Measurements from ENCODE around the gene TMEM26. TPM values are rescaled to one million over a fixed set of nuclear protein-coding genes. Genes with fewer than 3 reads are reported as not detected.

TMEM26 gene
- total and polyA plus RNA-seq, 2 of the 13 experiments (the other 11 are each of a cell fraction or from before 2014, with no cell fraction given) = not detected

DNA sequence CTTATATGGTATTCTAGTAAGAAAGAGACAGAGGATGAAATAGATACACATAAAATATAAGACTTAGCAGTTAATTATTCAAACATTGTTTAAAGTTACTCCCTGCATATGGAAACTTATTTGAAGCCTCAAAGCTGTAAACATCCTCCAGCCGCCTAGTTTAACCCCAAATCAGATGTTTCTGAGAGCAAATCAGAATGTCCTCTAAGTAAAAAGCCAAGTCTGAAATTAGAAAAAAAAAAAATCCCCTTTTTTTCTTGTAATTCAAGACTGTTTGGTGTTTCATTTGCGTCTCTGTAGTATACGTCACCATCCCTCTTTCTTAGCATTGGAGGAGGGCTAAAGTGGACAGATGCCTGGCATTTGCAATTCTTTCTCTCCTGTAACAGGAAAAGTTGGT, 46.4 kb downstream of the TMEM26 start:
- no peaks in the 10 kb centered on the region for H3K36me3 ChIP-seq (replicated peaks in 1 of 2; ENCODE audit: control insufficient read depth in 1 of 2, insufficient read depth in 2 of 2, low read length in 2 of 2)
- FAIRE-seq (no peak), DNase-seq (ENCODE audit: low spot score) (no peak), ATAC-seq (no peak)
- ChIA-PET POLR2A (no interaction called here), CTCF (ENCODE audit: low intra/inter-chr PET ratio, low total read pairs) (no interaction called here)
- no peaks in the 10 kb centered on the region for H3K27me3 ChIP-seq (ENCODE audit: control insufficient read depth in 1 of 2, insufficient read depth in 2 of 2, low read length in 2 of 2)
- no peak overlapping the region for H3K27ac ChIP-seq (ENCODE audit: extremely low read length, insufficient read depth, low read length)
- no peaks in the 10 kb centered on the region for H3K9me3 ChIP-seq (ENCODE audit: low read length)
- no peaks in the 10 kb centered on the region for H3K4me1 ChIP-seq (ENCODE audit: insufficient read depth, low read length)
- BruUV-seq (replicated peaks) = no TSS peak
- H4K20me1 ChIP-seq (ENCODE audit: insufficient read depth, low read length) = no peaks in the 10 kb centered on the region
- in situ Hi-C loops (cut with HindIII; ENCODE audit: extremely low pct_ligation_motif_present, low pct_unique_long_range_greater_than_20kb) (no loop called here), intact Hi-C loops (cut with micrococcal nuclease; ENCODE audit: unreplicated experiment) (no loop called here)
- H3K4me3 ChIP-seq (replicated peaks in 1 of 3; ENCODE audit: insufficient read depth in 1 of 3, low read depth in 2 of 3, low read length in 3 of 3) = no peak overlapping the region
- WGBS (ENCODE audit: low lambda C conversion rate) = 59% methylated on average over 3 of the region's 3 CpGs
- no peak overlapping the region for H2AFZ ChIP-seq (ENCODE audit: low read length)
- no peak overlapping the region for H3K9ac ChIP-seq (ENCODE audit: insufficient read depth, low read depth, low read length)
- no peak for TF ChIP-seq MXI1 (IDR thresholded peaks at IDR 0.05; ENCODE audit: borderline replicate concordance, low read depth, low read length)
- no peak for TF ChIP-seq ZNF296 (CRISPR knock-in tag; conservative IDR thresholded peaks at IDR 0.05)
- no peak for TF ChIP-seq ZNF597 (CRISPR knock-in tag; IDR thresholded peaks at IDR 0.05)
- no peak for TF ChIP-seq SSRP1 (CRISPR knock-in tag; IDR thresholded peaks at IDR 0.05)
- TF ChIP-seq SIN3B (IDR thresholded peaks at IDR 0.05; ENCODE audit: low read length) = no peak
- no peak for TF ChIP-seq GTF2F1 (IDR thresholded peaks at IDR 0.05; ENCODE audit: low read length)
- no peak for TF ChIP-seq ZNF253 (CRISPR knock-in tag; IDR thresholded peaks at IDR 0.05; ENCODE audit: borderline replicate concordance)
- no peak for TF ChIP-seq THAP11 (CRISPR knock-in tag; IDR thresholded peaks at IDR 0.05)
- no peak for TF ChIP-seq HOXA7 (CRISPR knock-in tag; IDR thresholded peaks at IDR 0.05)
- no peak for TF ChIP-seq SMARCE1 (IDR thresholded peaks at IDR 0.05; ENCODE audit: borderline replicate concordance)
- no peak for TF ChIP-seq XRCC5 (optimal IDR thresholded peaks at IDR 0.05; ENCODE audit: low read length)
- no peak for TF ChIP-seq NFKBIZ (CRISPR knock-in tag; IDR thresholded peaks at IDR 0.05)
- TF ChIP-seq ZMYM3 (CRISPR knock-in tag; IDR thresholded peaks at IDR 0.05) = no peak
- TF ChIP-seq, protein P1, sequence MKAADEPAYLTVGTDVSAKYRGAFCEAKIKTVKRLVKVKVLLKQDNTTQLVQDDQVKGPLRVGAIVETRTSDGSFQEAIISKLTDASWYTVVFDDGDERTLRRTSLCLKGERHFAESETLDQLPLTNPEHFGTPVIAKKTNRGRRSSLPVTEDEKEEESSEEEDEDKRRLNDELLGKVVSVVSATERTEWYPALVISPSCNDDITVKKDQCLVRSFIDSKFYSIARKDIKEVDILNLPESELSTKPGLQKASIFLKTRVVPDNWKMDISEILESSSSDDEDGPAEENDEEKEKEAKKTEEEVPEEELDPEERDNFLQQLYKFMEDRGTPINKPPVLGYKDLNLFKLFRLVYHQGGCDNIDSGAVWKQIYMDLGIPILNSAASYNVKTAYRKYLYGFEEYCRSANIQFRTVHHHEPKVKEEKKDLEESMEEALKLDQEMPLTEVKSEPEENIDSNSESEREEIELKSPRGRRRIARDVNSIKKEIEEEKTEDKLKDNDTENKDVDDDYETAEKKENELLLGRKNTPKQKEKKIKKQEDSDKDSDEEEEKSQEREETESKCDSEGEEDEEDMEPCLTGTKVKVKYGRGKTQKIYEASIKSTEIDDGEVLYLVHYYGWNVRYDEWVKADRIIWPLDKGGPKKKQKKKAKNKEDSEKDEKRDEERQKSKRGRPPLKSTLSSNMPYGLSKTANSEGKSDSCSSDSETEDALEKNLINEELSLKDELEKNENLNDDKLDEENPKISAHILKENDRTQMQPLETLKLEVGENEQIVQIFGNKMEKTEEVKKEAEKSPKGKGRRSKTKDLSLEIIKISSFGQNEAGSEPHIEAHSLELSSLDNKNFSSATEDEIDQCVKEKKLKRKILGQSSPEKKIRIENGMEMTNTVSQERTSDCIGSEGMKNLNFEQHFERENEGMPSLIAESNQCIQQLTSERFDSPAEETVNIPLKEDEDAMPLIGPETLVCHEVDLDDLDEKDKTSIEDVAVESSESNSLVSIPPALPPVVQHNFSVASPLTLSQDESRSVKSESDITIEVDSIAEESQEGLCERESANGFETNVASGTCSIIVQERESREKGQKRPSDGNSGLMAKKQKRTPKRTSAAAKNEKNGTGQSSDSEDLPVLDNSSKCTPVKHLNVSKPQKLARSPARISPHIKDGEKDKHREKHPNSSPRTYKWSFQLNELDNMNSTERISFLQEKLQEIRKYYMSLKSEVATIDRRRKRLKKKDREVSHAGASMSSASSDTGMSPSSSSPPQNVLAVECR (CRISPR knock-in tag; IDR thresholded peaks at IDR 0.05; ENCODE audit: borderline replicate concordance) = no peak
- no peak for TF ChIP-seq ZFX (CRISPR knock-in tag; IDR thresholded peaks at IDR 0.05; ENCODE audit: low read depth)
- TF ChIP-seq NFYC (CRISPR knock-in tag; IDR thresholded peaks at IDR 0.05) = no peak
- TF ChIP-seq, protein P2, sequence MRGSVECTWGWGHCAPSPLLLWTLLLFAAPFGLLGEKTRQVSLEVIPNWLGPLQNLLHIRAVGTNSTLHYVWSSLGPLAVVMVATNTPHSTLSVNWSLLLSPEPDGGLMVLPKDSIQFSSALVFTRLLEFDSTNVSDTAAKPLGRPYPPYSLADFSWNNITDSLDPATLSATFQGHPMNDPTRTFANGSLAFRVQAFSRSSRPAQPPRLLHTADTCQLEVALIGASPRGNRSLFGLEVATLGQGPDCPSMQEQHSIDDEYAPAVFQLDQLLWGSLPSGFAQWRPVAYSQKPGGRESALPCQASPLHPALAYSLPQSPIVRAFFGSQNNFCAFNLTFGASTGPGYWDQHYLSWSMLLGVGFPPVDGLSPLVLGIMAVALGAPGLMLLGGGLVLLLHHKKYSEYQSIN (CRISPR knock-in tag; IDR thresholded peaks at IDR 0.05; ENCODE audit: borderline replicate concordance) = no peak
- TF ChIP-seq TBL1XR1 (IDR thresholded peaks at IDR 0.05; ENCODE audit: borderline replicate concordance, low read length, partially characterized antibody) = no peak
- TF ChIP-seq ARNT (IDR thresholded peaks at IDR 0.05) = no peak
- no peaks in the 10 kb centered on the region for H3K79me2 ChIP-seq (ENCODE audit: insufficient read depth, low read length)
- no peak overlapping the region for H3K4me2 ChIP-seq (ENCODE audit: low read depth, low read length)
